HG02588 (cell line): ENCODE results near the gene ATG10.
"Not testable (repeated sequence)": the region's sequence is repeated elsewhere in the genome, so short reads cannot be mapped to it uniquely, and the experiment has no call there.

ENCODE experiments used
- ATAC-seq: cut with Tn5 transposase; IDR thresholded peaks from one replicate; pipeline ENCODE4 v1.9.1; 2021; ENCODE audit warnings: mild to moderate bottlenecking, moderate library complexity; ENCODE audit not compliant: unreplicated experiment

The ATG10 gene

GRCh38 chr5:82050955-82051354 lies 79.1 kb downstream of the ATG10 start:
- ATAC-seq: no peak

DNA sequence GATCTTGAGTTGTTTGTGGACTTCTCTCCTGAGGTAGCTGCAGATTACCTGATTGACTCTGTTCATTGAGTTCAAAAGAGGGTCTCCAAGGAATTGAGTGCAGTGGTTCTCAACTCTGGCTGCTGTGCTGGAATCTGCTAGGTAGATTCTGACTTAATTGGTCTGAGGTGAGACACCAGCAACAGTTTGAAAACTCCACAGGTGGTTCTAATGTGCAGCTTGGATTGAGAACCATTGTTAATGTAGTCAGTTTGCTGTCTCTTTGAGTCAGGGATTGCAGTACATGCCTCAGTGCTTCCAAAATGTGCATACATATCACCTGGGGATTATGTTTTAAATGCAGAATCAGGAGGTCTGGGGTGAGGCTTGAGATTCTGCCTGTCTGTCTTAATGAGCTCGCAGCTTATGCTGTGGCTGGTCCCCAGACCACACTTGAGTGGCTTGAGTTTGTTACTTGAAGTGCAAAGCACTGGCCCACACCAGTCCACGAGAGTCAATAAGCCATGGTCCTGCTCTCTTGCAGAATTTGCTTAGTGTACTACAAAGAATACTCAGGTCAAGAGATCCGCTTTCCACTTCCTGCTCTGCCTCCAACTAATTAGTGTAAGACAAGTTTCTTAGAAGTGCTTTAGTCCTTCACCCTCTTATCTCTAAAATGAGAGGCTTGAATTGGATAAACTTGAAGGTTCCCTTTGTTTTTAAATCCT lies 82.3 kb downstream of the ATG10 start:
- no peak for ATAC-seq

DNA sequence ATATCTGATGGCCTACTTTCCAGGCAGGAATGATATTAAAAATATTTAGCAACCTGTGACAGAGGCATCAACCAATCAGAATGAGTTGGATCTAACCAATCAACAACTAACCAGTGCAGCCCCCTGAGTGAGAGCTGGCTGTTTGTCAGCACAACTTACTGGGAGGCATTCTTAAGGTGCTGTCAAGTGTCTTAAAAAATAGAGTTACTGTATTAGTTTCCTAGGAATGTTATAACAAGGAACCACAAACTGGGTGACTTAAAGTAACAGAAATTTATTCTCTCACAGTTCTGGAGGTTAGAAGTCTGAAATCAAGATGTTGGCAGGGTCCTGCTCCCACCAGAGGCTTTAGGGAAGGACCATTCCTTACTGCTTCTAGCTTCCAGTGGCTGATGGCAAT lies 85.2 kb downstream of the ATG10 start:
- no peak for ATAC-seq

DNA sequence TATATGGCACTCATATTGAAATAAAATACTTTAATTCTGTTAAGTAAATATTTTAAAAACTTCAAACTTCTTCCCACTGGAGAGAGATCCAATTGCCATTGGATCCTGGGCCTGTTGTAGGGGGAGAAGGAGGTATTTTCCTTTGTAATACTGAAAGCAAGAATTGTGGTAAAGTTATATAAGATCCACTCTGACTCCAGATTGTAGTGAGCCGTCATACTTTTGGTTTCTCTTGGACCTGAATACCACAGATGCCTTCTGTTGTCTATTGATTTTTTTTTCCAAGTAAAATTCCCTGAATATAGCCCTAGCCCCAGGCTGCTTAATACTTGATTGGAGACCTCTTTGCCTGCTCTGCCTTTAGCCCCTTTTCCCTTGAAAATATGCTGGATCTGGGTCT lies 86.9 kb downstream of the ATG10 start:
- ATAC-seq: no peak

DNA sequence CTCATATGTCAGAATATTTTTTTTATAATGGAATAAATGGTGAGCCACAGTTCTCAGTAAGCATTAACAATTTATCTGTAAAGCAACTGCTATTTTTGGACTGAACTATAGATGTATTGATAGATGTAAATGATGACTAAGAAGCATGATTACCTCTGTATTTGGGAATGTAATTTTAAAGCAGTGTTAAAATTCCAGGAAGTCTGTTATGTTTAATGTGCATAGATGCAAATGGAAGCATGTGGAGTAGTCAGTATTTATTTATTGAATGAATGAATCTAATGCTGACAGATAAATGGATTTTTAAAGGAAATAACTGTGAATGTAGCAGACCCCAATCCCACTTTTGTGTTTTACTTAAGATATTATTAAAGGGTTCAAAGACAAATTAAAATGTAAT lies 95.0 kb downstream of the ATG10 start:
- ATAC-seq: no peak

- ATAC-seq: not testable (repeated sequence)
These were observed 96.2 kb downstream of the ATG10 start for GRCh38 chr5:82068042-82068441.

DNA sequence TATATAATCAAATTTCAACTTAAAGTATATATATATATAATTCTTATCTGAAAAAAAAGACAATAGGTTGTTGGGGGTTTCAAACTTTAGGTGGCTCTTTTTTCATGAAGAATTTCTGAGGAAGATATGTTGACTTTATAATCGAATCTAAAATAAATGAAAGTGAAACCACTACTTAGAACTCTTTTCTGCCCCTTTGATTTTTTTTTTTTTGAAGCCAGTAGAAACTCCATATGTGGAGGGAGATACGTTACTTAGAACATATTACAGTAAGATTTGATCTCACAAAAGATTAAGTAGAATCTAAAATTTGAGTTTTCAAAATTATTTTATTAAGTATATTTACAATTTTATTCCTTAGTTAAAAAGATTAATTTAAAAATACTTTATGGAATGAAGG lies 96.9 kb downstream of the ATG10 start:
- no peak for ATAC-seq

DNA sequence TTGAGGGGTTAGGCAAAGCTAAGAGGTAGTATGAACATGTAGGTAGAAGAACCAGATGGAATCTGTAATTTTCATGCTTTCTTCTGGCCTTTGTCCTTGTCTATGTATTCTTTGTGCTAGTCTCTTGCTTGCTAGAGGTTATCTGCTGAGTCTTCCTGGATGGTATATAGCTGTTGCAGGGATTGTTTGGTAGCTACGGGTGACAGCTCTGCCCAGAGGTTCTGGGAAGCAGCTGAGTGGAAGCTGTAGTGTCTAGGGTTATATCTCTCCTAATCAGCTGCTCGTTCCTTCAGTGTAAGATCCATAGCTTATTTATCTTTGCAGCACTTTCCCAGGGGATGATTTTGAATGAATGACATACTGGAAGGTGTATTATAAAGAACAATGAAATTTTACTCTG lies 100.3 kb downstream of the ATG10 start:
- ATAC-seq: no peak

DNA sequence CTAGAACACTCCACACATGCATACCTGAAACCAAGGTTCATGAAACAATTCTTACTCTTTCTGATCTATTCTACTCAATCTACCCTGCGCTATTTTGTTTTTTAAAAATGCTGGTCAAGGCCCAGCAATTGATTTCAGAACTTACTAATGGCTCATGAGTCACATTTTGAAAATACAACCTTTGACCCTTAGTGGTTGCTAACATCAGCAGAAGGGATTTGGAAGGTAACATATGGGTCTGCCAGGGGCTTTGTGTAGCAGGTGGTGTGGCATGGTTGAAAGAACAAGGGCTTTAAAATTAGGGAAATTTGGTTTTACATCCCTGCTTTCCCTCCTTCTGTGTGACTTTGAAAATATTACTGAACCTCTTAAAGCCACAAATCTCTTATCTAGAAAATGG lies 101.4 kb downstream of the ATG10 start:
- no peak for ATAC-seq

- ATAC-seq: no peak
These were observed 103.1 kb downstream of the ATG10 start for GRCh38 chr5:82074950-82075349.

DNA sequence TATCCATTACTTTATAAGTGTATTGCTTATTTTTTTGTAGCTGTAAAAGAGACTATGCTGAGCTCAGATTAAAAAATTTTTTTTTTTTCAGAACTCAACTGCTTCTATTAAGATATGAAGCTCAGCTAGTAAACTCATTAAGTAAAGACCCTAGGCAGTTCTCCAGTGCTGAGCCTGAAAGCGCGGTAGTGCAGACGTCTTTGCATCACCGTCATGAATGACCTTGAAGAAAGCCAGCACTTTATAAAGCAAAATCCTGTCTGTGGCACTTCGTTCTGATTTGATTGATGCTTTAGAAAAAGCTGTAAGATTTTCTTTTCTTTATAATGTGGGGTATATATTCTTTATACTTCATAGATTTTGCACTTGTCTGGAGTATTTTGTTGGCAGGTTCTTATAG lies 105.7 kb downstream of the ATG10 start:
- no peak for ATAC-seq

GRCh38 chr5:82091617-82092016 lies 119.8 kb downstream of the ATG10 start:
- no peak for ATAC-seq

DNA sequence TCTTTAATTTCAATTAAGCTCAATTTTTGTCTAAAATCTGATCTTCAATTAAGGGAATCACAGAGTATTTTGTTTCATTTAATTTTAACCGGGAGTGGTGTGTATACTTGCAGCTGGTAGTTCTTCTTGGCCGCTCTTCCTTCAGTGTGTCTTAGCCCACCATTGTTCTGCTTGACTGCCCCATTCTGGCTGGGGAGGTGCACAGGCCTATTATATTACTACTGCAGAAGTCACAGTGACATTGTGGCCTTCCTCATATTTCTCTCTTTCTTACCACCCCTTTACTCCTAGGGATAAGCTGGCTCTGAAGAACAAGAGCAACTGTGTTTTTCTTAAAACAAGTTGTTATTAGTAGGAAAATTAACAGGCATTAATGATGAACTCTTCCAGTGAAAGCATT lies 123.7 kb downstream of the ATG10 start:
- no peak for ATAC-seq

DNA sequence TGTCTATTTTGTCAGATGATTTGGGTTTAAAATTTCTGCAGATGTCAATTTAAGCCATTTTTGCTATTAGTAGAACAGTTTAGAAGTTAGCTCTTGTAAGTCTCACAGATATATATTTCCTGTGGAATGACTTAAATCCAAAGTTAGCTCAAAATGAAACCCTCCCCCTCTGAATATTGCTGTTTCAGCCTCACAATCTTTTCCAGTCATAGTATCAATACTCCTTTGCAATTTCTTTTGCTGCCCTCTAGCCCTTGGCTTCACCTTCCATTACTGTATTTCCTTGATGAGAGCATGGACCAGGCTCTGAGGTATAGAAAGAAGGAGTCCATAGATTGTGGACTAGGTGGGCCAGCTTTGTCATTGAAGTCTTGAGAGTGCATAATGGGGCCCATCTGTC lies 124.4 kb downstream of the ATG10 start:
- ATAC-seq: no peak

- peak; percentile 93 for ATAC-seq
These were observed 128.7 kb downstream of the ATG10 start for GRCh38 chr5:82100303-82101077.

DNA sequence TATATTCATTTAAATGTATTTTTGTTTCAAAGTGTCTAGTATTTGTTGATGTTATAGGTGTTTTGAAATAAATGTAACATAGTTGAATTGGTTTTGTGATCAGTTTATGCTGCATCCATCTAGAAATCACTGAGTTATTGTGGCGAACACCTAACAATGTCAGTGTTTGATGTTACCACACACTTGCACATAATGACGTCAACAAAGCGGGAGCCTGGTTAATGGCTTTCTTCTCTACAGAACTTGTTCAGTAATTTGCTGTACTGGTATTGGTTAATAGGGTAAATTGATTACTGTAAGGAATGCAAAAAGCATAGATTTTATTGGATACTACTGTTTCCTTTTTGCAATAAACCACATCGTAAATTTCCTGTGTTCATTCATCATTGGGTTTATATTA lies 133.0 kb downstream of the ATG10 start:
- ATAC-seq: no peak

DNA sequence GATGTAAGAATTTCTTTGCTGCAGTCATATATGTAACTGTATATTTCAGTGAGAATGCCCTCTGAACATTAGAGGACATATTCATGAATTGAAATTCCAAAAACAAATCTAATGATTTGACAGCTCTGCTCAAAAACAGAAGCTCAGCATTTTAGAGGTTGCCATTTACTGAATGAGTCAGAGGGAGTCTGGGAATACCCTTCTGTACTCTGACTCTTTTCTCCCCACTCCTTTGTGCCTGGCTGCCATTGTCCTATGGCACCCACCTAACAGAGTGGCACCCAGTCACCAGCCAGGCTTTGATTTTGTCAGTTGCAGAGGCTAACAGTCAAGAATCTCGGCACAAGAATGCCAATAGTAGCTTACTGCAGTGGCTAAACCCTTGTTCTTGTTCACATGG lies 133.6 kb downstream of the ATG10 start:
- ATAC-seq: no peak

GRCh38 chr5:82106207-82106606 lies 134.4 kb downstream of the ATG10 start:
- ATAC-seq: no peak

DNA sequence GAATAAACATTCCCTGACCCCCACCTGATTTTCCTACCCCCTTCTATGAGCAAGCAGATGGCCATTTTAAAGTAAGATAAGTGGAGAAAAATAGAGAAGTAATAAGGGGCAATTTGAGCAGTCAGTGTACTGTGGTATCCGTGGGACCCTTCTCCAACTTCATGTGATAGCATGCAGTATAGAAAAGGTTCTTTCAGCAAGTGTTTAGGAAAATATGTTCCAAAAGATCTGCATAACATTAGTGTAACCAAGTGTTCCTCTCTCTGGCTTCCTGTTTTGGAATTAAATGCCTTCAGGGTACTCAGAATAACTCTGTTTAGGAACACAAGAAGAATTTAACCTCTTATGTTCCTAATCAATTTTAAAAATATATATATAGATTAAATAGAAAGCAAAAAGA lies 134.9 kb downstream of the ATG10 start:
- ATAC-seq: no peak

GRCh38 chr5:82107267-82107666 lies 135.4 kb downstream of the ATG10 start:
- ATAC-seq: no peak

- no peak for ATAC-seq
These were observed 137.2 kb downstream of the ATG10 start for GRCh38 chr5:82109013-82109412.

DNA sequence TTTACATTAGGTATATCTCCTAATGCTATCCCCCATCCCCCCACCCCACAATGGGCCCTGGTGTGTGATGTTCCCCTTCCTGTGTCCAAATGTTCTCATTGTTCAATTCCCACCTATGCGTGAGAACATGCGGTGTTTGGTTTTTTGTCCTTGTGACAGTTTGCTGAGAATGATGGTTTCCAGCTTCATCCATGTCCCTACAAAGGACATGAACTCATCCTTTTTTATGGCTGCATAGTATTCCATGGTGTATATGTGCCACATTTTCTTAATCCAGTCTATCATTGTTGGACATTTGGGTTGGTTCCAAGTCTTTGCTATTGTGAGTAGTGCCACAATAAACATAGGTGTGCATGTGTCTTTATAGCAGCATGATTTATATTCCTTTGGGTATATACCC lies 138.1 kb downstream of the ATG10 start:
- not testable (repeated sequence) for ATAC-seq

GRCh38 chr5:82111191-82111590 lies 139.4 kb downstream of the ATG10 start:
- no peak for ATAC-seq
